Kidney (tissue), 22 donors: ENCODE results near the gene IPO4. TPM values are rescaled to one million over a fixed set of nuclear protein-coding genes. Genes with fewer than 3 reads are reported as not detected.

Experiments
- DNase-seq, 5 donors: peaks; one replicate each; pipeline ENCODE4 v3.0.0-alpha.2; 2013 to 2020
- FAIRE-seq: peaks from 2 replicates; lab custom pipeline; 2012; peaks lifted over from hg19 to GRCh38; lab: Jason Lieb, UNC
- H3K27ac ChIP-seq, 2 donors: one replicate each; pipeline ENCODE4 v1.7.0; 2013; ENCODE audit warnings: low read depth in 2 of 2, low read length in 2 of 2, inconsistent platforms in 1 of 2
- H3K27me3 ChIP-seq: one replicate; pipeline ENCODE4 v1.7.1; 2013; ENCODE audit warnings: low read length, inconsistent platforms; ENCODE audit not compliant: control insufficient read depth, insufficient read depth
- H3K36me3 ChIP-seq, 3 donors: one replicate each; pipeline versions ENCODE4 v1.7.0 to v1.7.1; 2013; ENCODE audit warnings: low read length in 3 of 3, control low read depth in 1 of 3, inconsistent platforms in 1 of 3; ENCODE audit not compliant: insufficient read depth in 3 of 3, control insufficient read depth in 2 of 3
- H3K4me1 ChIP-seq, 3 donors: one replicate each; pipeline versions ENCODE4 v1.7.0 to v1.7.1; 2013; ENCODE audit warnings: low read length in 3 of 3, inconsistent platforms in 1 of 3, low read depth in 1 of 3; ENCODE audit not compliant: control insufficient read depth in 2 of 3, insufficient read depth in 2 of 3
- H3K4me3 ChIP-seq, 3 donors: one replicate each; pipeline versions ENCODE4 v1.7.0 to v1.8.1; 2013; ENCODE audit warnings: low read length in 3 of 3, control low read depth in 1 of 3, inconsistent platforms in 1 of 3
- H3K9ac ChIP-seq, 3 donors: one replicate each; pipeline versions ENCODE4 v1.7.0 to v1.7.1; 2013; ENCODE audit warnings: low read length in 3 of 3, control low read depth in 1 of 3, inconsistent platforms in 1 of 3
- H3K9me3 ChIP-seq, 3 donors: one replicate each; pipeline versions ENCODE4 v1.7.0 to v1.7.1; 2013; ENCODE audit warnings: low read length in 3 of 3, control low read depth in 1 of 3, inconsistent platforms in 1 of 3; ENCODE audit not compliant: control insufficient read depth in 2 of 3, insufficient read depth in 1 of 3
- CTCF ChIP-seq: IDR thresholded peaks from 3 replicates; pipeline ENCODE4 v1.5.1; 2012; ENCODE audit warnings: mild to moderate bottlenecking, moderate library complexity, borderline replicate concordance; ENCODE audit not compliant: insufficient read depth; ENCODE audit errors: extremely low read depth
- intact Hi-C: fragments of 100-400 bp; cut with DNase I; formaldehyde crosslinking; loops from one replicate; pipeline ENCODE4 v1.11.1; 2022
- long read RNA-seq, 10 donors: library from polyadenylated mRNA in 1 of 10; unstranded in 1 of 10; transcript quantifications; one replicate each; pipeline ENCODE4 v2.0.0 and lab custom pipeline, GENCODE V29; 2021 to 2026
- polyA plus RNA-seq: library from polyadenylated mRNA; stranded (reverse); fragments of 350-450 nt; fragmentation: Illumina TruSeq; extraction: RNeasy Lipid Tissue Mini Kit (QIAGEN cat#74804); gene quantifications from one replicate; pipeline ENCODE4 v1.2.3, GENCODE V29; 2014; ENCODE audit warnings: low read depth, low replicate concordance; ENCODE audit not compliant: insufficient read depth
- total RNA-seq: library from RNA; stranded (reverse); fragmentation: NEBNext Ultra II Directional; extraction: Animal tissue kit (Norgen Biotek cat#: 25700); gene quantifications from one replicate; pipeline ENCODE4 v1.2.1, GENCODE V29; 2021
- donor health status: control.
- donor health status: control.
- donor health status: control.
- donor health status: control.
- donor health status: control.
- donor health status: DM: yes; HTN: yes; CAD: no.
- donor health status: Normal renal cell carcinoma (clear cell type).

The IPO4 gene
- total RNA-seq, result 49.5 TPM
- 22.2 TPM for polyA plus RNA-seq
- long read RNA-seq, donor 1, partial matches to known transcripts, result 0 of 4 reads
- long read RNA-seq, donor 1, other reads (novel, unspliced or antisense), result 0 of 4 reads
- long read RNA-seq, donor 2, partial matches to known transcripts, result 64 of 77 reads
- long read RNA-seq, donor 2, other reads (novel, unspliced or antisense), result 8 of 77 reads
- long read RNA-seq, donor 3, partial matches to known transcripts, result 0 of 4 reads
- long read RNA-seq, donor 3, other reads (novel, unspliced or antisense), result 0 of 4 reads
- long read RNA-seq, donor 4, partial matches to known transcripts, result 0 of 2 reads
- long read RNA-seq, donor 4, other reads (novel, unspliced or antisense), result 0 of 2 reads
- long read RNA-seq, donor 5, partial matches to known transcripts, result 0 of 1 reads
- long read RNA-seq, donor 5, other reads (novel, unspliced or antisense), result 0 of 1 reads
- long read RNA-seq, donor 6, partial matches to known transcripts, result 0 of 1 reads
- long read RNA-seq, donor 6, other reads (novel, unspliced or antisense), result 0 of 1 reads
- long read RNA-seq, donor 7, transcript IPO4-201 (30 exons, 3,646 nt), result major isoform, 10 of 38 reads
- long read RNA-seq, donor 7, partial matches to known transcripts, result 18 of 38 reads
- long read RNA-seq, donor 7, other reads (novel, unspliced or antisense), result 10 of 38 reads
- long read RNA-seq, donor 8, transcript IPO4-206 (5 exons, 554 nt), result major isoform, 6 of 9 reads
- long read RNA-seq, donor 8, partial matches to known transcripts, result 0 of 9 reads
- long read RNA-seq, donor 8, other reads (novel, unspliced or antisense), result 0 of 9 reads
- long read RNA-seq, donor 9, partial matches to known transcripts, result 0 of 3 reads
- long read RNA-seq, donor 9, other reads (novel, unspliced or antisense), result 0 of 3 reads
- long read RNA-seq, donor 10, partial matches to known transcripts, result 0 of 3 reads
- long read RNA-seq, donor 10, other reads (novel, unspliced or antisense), result 0 of 3 reads

GRCh38 chr14:24188251-24189058, at the start of gene IPO4:
Gene IPO4, minus strand, starts transcription at chr14:24188816. Its CDS starts 29 bp downstream, at chr14:24188787.
- FAIRE-seq, result no peak
- Histone ChIP-seq H3K9me3 (no peaks in the 10 kb centered on the region), H3K9ac (peak within 1 kb of the TSS; percentile 32 to 83 (median 55)), H3K27ac (peak within 1 kb of the TSS; percentile 71 to 79), H3K36me3 (peaks cover 0 to 47% (median 26%) of the 10 kb centered on the region in 3 donors), H3K4me1 (peaks cover 0 to 8% (median 6%) of the 10 kb centered on the region in 3 donors), H3K27me3 (no peaks in the 10 kb centered on the region), H3K4me3 (peak within 1 kb of the TSS; percentile 64 to 70 (median 66))
- intact Hi-C loops, result no loop called here
- TF ChIP-seq CTCF, result no peak
- DNase-seq, result peak; percentile 97 to 99 (median 98)

- H3K9me3 ChIP-seq, result no peaks in the 10 kb centered on the region
- no peak for FAIRE-seq
- no peak overlapping the region for H3K9ac ChIP-seq
- H3K27me3 ChIP-seq, result no peaks in the 10 kb centered on the region
- intact Hi-C loops, result no loop called here
- peaks cover 0 to 34% (median 22%) of the 10 kb centered on the region in 3 donors for H3K4me1 ChIP-seq
- H3K27ac ChIP-seq, result no peak overlapping the region
- no peak overlapping the region for H3K4me3 ChIP-seq
- DNase-seq, result no peak
- peaks cover 8 to 49% (median 42%) of the 10 kb centered on the region in 3 donors for H3K36me3 ChIP-seq
- TF ChIP-seq CTCF, result no peak
Measured at GRCh38 chr14:24238123-24238522, 49.5 kb upstream of the IPO4 start.

GRCh38 chr14:24237463-24237955, 48.9 kb upstream of the IPO4 start:
- no peak for TF ChIP-seq CTCF
- no peaks in the 10 kb centered on the region for H3K27me3 ChIP-seq
- intact Hi-C loops, result no loop called here
- peaks cover 8 to 49% (median 42%) of the 10 kb centered on the region in 3 donors for H3K36me3 ChIP-seq
- H3K27ac ChIP-seq, result no peak overlapping the region
- no peak overlapping the region for H3K9ac ChIP-seq
- no peak overlapping the region for H3K4me3 ChIP-seq
- DNase-seq, result no peak
- H3K4me1 ChIP-seq, result peaks cover 0 to 38% (median 22%) of the 10 kb centered on the region in 3 donors
- no peak for FAIRE-seq
- H3K9me3 ChIP-seq, result no peaks in the 10 kb centered on the region
